Measurements from ENCODE around the gene CLSTN2. TPM values are rescaled to one million over a fixed set of nuclear protein-coding genes. Genes with fewer than 3 reads are reported as not detected.

The CLSTN2 gene
- total RNA-seq, 1 donor from 2014 or later, result 0.74 TPM

DNA sequence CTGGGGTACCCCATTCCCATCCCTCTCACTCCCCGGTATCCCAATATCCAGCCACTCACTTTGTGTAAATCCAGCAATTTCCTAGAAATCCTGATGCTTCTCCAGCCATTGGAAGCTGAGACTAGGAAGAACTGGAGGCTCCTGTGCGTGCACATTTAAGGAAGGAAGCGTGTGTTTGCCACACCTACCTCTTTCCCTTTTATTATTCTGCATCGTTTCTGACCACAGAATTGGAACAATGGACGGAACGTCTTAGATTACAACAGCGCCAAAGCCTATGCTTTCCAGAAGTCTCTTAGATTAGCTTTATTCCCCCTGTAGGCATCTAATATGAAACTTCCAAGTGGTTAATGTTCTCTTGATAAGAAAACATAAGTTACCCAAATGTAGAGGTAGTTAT lies 508.1 kb downstream of the CLSTN2 start:
- DNase-seq (ENCODE audit: low spot score), result no peak
- Mint-ChIP-seq H3K27ac (ENCODE audit: unreplicated experiment) (no peak overlapping the region), H3K4me1 (ENCODE audit: unreplicated experiment) (no peaks in the 10 kb centered on the region), H3K27me3 (ENCODE audit: unreplicated experiment) (no peaks in the 10 kb centered on the region), H3K4me3 (ENCODE audit: unreplicated experiment) (no peak overlapping the region), H3K9me3 (ENCODE audit: unreplicated experiment) (no peaks in the 10 kb centered on the region), H3K36me3 (ENCODE audit: low read depth, unreplicated experiment) (no peaks in the 10 kb centered on the region)
- TF ChIP-seq, protein P1, sequence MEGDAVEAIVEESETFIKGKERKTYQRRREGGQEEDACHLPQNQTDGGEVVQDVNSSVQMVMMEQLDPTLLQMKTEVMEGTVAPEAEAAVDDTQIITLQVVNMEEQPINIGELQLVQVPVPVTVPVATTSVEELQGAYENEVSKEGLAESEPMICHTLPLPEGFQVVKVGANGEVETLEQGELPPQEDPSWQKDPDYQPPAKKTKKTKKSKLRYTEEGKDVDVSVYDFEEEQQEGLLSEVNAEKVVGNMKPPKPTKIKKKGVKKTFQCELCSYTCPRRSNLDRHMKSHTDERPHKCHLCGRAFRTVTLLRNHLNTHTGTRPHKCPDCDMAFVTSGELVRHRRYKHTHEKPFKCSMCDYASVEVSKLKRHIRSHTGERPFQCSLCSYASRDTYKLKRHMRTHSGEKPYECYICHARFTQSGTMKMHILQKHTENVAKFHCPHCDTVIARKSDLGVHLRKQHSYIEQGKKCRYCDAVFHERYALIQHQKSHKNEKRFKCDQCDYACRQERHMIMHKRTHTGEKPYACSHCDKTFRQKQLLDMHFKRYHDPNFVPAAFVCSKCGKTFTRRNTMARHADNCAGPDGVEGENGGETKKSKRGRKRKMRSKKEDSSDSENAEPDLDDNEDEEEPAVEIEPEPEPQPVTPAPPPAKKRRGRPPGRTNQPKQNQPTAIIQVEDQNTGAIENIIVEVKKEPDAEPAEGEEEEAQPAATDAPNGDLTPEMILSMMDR (IDR thresholded peaks at IDR 0.05; ENCODE audit: unreplicated experiment), result no peak

DNA sequence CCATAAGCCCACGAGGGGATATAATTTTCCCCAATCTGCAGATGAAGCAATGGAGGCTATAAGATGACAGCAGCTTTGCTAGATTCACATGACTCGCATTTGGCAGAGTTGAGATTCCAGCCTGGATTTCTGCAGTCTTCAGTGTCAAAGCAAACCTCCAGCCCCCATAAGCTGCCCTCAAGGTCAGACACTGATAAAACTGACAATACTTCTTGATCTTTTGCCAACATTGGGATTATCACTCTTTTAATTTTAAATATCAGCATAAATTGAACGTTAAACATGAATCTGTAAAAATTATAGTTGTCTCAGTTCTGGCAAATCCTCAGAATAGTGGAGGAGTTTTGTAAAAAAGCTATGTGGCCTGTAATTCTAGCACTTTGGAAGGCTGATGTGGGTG lies 508.8 kb downstream of the CLSTN2 start:
- DNase-seq (ENCODE audit: low spot score), result no peak
- H3K4me3 Mint-ChIP-seq (ENCODE audit: unreplicated experiment), result no peak overlapping the region
- no peaks in the 10 kb centered on the region for H3K4me1 Mint-ChIP-seq (ENCODE audit: unreplicated experiment)
- H3K9me3 Mint-ChIP-seq (ENCODE audit: unreplicated experiment), result no peaks in the 10 kb centered on the region
- no peak overlapping the region for H3K27ac Mint-ChIP-seq (ENCODE audit: unreplicated experiment)
- no peaks in the 10 kb centered on the region for H3K36me3 Mint-ChIP-seq (ENCODE audit: low read depth, unreplicated experiment)
- H3K27me3 Mint-ChIP-seq (ENCODE audit: unreplicated experiment), result peaks cover 1% of the 10 kb centered on the region
- TF ChIP-seq, protein P1 (IDR thresholded peaks at IDR 0.05; ENCODE audit: unreplicated experiment), result no peak

DNA sequence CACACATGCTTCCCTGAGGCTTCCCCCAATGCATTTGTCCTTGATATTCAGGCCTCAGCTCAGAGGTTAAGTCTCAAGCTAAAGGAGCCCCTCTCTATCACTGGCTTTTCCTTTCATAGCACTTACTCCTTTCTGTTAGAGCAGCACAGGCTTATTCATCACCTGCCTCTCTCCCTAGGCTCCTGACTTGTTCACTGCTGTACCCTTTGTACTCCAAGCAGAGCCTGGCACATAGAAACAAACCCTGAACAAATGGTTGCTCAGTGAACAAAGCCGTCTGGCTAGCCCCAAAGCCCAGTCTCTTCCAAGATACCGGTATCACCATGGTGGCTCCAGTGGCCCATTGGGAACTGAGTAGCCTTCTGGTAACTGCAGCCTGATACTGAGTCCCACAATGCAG lies 511.7 kb downstream of the CLSTN2 start:
- Mint-ChIP-seq H3K27me3 (ENCODE audit: unreplicated experiment) (peaks cover 1% of the 10 kb centered on the region), H3K4me1 (ENCODE audit: unreplicated experiment) (no peaks in the 10 kb centered on the region), H3K27ac (ENCODE audit: unreplicated experiment) (no peak overlapping the region), H3K36me3 (ENCODE audit: low read depth, unreplicated experiment) (no peaks in the 10 kb centered on the region), H3K9me3 (ENCODE audit: unreplicated experiment) (no peaks in the 10 kb centered on the region), H3K4me3 (ENCODE audit: unreplicated experiment) (no peak overlapping the region)
- no peak for DNase-seq (ENCODE audit: low spot score)
- TF ChIP-seq, protein P1 (IDR thresholded peaks at IDR 0.05; ENCODE audit: unreplicated experiment), result no peak

DNA sequence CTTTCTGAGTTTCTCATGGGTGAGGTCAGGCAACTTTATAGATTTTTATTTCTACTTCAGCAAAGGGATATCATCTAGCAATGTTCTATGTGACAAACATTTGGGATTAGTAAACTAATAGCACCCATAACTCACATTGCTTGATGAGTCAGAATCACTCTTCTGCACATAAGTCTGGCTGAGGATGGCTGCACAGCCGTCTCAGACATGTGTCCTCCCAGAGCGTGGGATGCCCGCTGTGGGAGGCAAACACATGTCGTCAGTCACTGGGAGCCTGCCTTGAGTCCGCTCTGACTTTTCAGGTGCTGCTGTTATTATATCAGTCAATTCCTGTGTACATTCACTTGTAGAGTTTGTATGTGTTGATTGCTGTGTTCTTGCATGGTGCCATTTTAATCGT lies 512.2 kb downstream of the CLSTN2 start:
- Mint-ChIP-seq H3K27me3 (ENCODE audit: unreplicated experiment) (peaks cover 1% of the 10 kb centered on the region), H3K36me3 (ENCODE audit: low read depth, unreplicated experiment) (no peaks in the 10 kb centered on the region), H3K4me3 (ENCODE audit: unreplicated experiment) (no peak overlapping the region), H3K4me1 (ENCODE audit: unreplicated experiment) (no peaks in the 10 kb centered on the region), H3K9me3 (ENCODE audit: unreplicated experiment) (no peaks in the 10 kb centered on the region), H3K27ac (ENCODE audit: unreplicated experiment) (no peak overlapping the region)
- TF ChIP-seq, protein P1 (IDR thresholded peaks at IDR 0.05; ENCODE audit: unreplicated experiment), result no peak
- DNase-seq (ENCODE audit: low spot score), result no peak

DNA sequence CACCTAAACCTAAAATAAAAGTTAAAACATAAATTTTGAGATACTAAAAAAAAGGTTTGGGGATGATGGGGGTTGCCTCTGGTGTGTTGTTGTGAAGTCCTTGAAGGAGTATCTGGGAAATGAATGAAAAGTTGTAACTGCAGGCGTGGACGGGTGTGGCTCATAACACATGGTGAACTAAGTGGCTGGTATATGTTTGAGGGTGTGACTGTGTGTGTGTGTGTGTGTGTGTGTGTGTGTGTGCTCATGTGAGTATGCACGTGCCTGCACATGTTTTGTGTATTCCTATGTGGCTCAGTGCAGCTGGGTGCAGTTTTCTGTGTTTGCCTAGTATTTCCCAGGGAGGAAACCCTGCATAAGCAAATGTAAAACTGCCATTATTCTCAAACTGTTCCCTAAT lies 513.0 kb downstream of the CLSTN2 start:
- Mint-ChIP-seq H3K4me3 (ENCODE audit: unreplicated experiment) (no peak overlapping the region), H3K27ac (ENCODE audit: unreplicated experiment) (no peak overlapping the region), H3K36me3 (ENCODE audit: low read depth, unreplicated experiment) (no peaks in the 10 kb centered on the region), H3K9me3 (ENCODE audit: unreplicated experiment) (no peaks in the 10 kb centered on the region), H3K27me3 (ENCODE audit: unreplicated experiment) (peaks cover 1% of the 10 kb centered on the region), H3K4me1 (ENCODE audit: unreplicated experiment) (no peaks in the 10 kb centered on the region)
- TF ChIP-seq, protein P1 (IDR thresholded peaks at IDR 0.05; ENCODE audit: unreplicated experiment), result no peak
- DNase-seq (ENCODE audit: low spot score), result no peak
